IMR-90 (cell line): Measurements from ENCODE around the gene RCHY1. TPM values are rescaled to one million over a fixed set of nuclear protein-coding genes. Genes with fewer than 3 reads are reported as not detected.
"Not testable (repeated sequence)": the region's sequence is repeated elsewhere in the genome, so short reads cannot be mapped to it uniquely, and the experiment has no call there.

ENCODE experiments used
- ATAC-seq: fragments of 200-7000 bp; cut with Tn5 transposase; 2 replicates; pipeline ENCODE4 v1.9.1; 2020; ENCODE audit warnings: low read depth, mild to moderate bottlenecking, moderate library complexity
- BruUV-seq: library from RNA; stranded (reverse); fragments of 400-500 nt; replicated peaks from 2 replicates; lab custom pipeline; 2021; lab: Mats Ljungman, UMichigan
- CTCF ChIA-PET: fragments of 300-600 bp; formaldehyde crosslinking; extraction: SDS; loops from one replicate; lab custom pipeline; 2021; ENCODE audit warnings: antibody characterized with exemption; lab: Yijun Ruan, JAX
- POLR2A ChIA-PET: fragments of 300-600 bp; sonication (Branson Sonifier 250); formaldehyde crosslinking; loops from one replicate; lab custom pipeline; 2022; ENCODE audit warnings: antibody characterized with exemption; ENCODE audit not compliant: unreplicated experiment; lab: Charles Lee
- DNase-seq: peaks from one replicate; pipeline ENCODE4 v3.0.0; 2013
- H2AFZ ChIP-seq: replicated peaks from 2 replicates; pipeline ENCODE3; 2013; ENCODE audit warnings: low read length, mild to moderate bottlenecking; ENCODE audit not compliant: poor library complexity
- H2AK5ac ChIP-seq: 2 replicates; pipeline ENCODE4 v1.6.1; 2013; ENCODE audit warnings: low read depth, low read length, inconsistent platforms
- H2AK9ac ChIP-seq: replicated peaks from 2 replicates; pipeline ENCODE3; 2013; ENCODE audit warnings: mild to moderate bottlenecking, low read depth, low read length, moderate library complexity; ENCODE audit not compliant: poor library complexity
- H2BK120ac ChIP-seq: 2 replicates; pipeline ENCODE4 v1.6.1; 2013; ENCODE audit warnings: low read depth, low read length, inconsistent platforms
- H2BK15ac ChIP-seq: 3 replicates; pipeline ENCODE4 v1.6.1; 2013; ENCODE audit warnings: low read depth, low read length, inconsistent platforms
- H2BK20ac ChIP-seq: 2 replicates; pipeline ENCODE4 v1.6.1; 2013; ENCODE audit warnings: low read depth, mild to moderate bottlenecking, inconsistent platforms, low read length, moderate library complexity
- H2BK5ac ChIP-seq: 2 replicates; pipeline ENCODE4 v1.6.1; 2013; ENCODE audit warnings: mild to moderate bottlenecking, low read depth, low read length, inconsistent platforms; ENCODE audit not compliant: poor library complexity, severe bottlenecking
- H3K14ac ChIP-seq: replicated peaks from 2 replicates; pipeline ENCODE4 v1.6.1; 2013; ENCODE audit warnings: low read depth, low read length, inconsistent platforms
- H3K18ac ChIP-seq: 2 replicates; pipeline ENCODE4 v1.6.1; 2013; ENCODE audit warnings: low read depth, low read length, control low read depth
- H3K23ac ChIP-seq: 2 replicates; pipeline ENCODE4 v1.6.1; 2013; ENCODE audit warnings: low read depth, low read length, inconsistent platforms
- H3K27ac ChIP-seq: 2 replicates; pipeline ENCODE4 v1.5.1; 2013; ENCODE audit warnings: mild to moderate bottlenecking, control low read depth, low read length; ENCODE audit not compliant: insufficient read depth
- H3K27me3 ChIP-seq: 2 replicates; pipeline ENCODE4 v1.6.1; 2013; ENCODE audit warnings: low read length; ENCODE audit not compliant: control insufficient read depth, insufficient read depth
- H3K36me3 ChIP-seq: 2 replicates; pipeline ENCODE4 v1.6.1; 2013; ENCODE audit warnings: low read length, mixed read lengths; ENCODE audit not compliant: control insufficient read depth, insufficient read depth
- H3K4ac ChIP-seq: 2 replicates; pipeline ENCODE4 v1.6.1; 2013; ENCODE audit warnings: low read depth, low read length, inconsistent platforms
- H3K4me1 ChIP-seq: 2 replicates; pipeline ENCODE4 v1.6.1; 2013; ENCODE audit warnings: low read length, mixed read lengths; ENCODE audit not compliant: control insufficient read depth, insufficient read depth
- H3K4me2 ChIP-seq: 2 replicates; pipeline ENCODE4 v1.6.1; 2013; ENCODE audit warnings: low read depth, mild to moderate bottlenecking, control low read depth, low read length, moderate library complexity
- H3K4me3 ChIP-seq: 2 replicates; pipeline ENCODE4 v1.5.1; 2013; ENCODE audit warnings: low read depth, mild to moderate bottlenecking, control low read depth, low read length, moderate library complexity; ENCODE audit not compliant: insufficient read depth
- H3K56ac ChIP-seq: 2 replicates; pipeline ENCODE4 v1.6.1; 2013; ENCODE audit warnings: low read length, inconsistent platforms; ENCODE audit not compliant: insufficient read depth; ENCODE audit errors: extremely low read depth
- H3K79me1 ChIP-seq, 2 experiments: 2 replicates each; pipeline ENCODE4 v1.6.1; 2013; ENCODE audit warnings: low read length in 2 of 2, inconsistent platforms in 1 of 2, low read depth in 1 of 2
- H3K9ac ChIP-seq: 2 replicates; pipeline ENCODE4 v1.6.1; 2013; ENCODE audit warnings: low read depth, low read length, control low read depth
- H3K9me1 ChIP-seq: 2 replicates; pipeline ENCODE4 v1.6.1; 2013; ENCODE audit warnings: low read length, inconsistent platforms; ENCODE audit not compliant: insufficient read depth
- H3K9me3 ChIP-seq: 2 replicates; pipeline ENCODE4 v1.6.1; 2013; ENCODE audit warnings: low read length; ENCODE audit not compliant: control insufficient read depth, insufficient read depth
- H4K20me1 ChIP-seq: 2 replicates; pipeline ENCODE4 v1.6.1; 2013; ENCODE audit warnings: low read length, inconsistent platforms; ENCODE audit not compliant: insufficient read depth
- H4K5ac ChIP-seq: 2 replicates; pipeline ENCODE4 v1.6.1; 2013; ENCODE audit warnings: mild to moderate bottlenecking, low read depth, low read length, control low read depth
- H4K8ac ChIP-seq, 2 experiments: 2 replicates each; pipeline ENCODE4 v1.6.1; 2013; ENCODE audit warnings: low read depth in 2 of 2, low read length in 2 of 2, control low read depth in 1 of 2, inconsistent platforms in 1 of 2
- H4K91ac ChIP-seq: 2 replicates; pipeline ENCODE4 v1.6.1; 2013; ENCODE audit warnings: low read depth, low read length, inconsistent platforms; ENCODE audit not compliant: insufficient read depth
- CEBPB ChIP-seq: IDR thresholded peaks from 2 replicates; pipeline ENCODE4 v1.6.1; 2012; ENCODE audit warnings: low read depth, low read length, improper control_type of control experiment
- WGBS, 2 experiments: methylation state at CpG; one replicate each; pipeline versions ENCODE4 v1.1.5 to v1.1.7; 2013; ENCODE audit warnings: missing lambda C conversion rate in 2 of 2; ENCODE audit not compliant: insufficient read length in 1 of 2; ENCODE audit errors: extremely low coverage in 2 of 2; 5-methylcytosine and 5-hydroxymethylcytosine counted together
- dilution Hi-C: fragments of 300-500 bp; cut with HindIII; formaldehyde crosslinking; loops from one replicate; pipeline ENCODE4 v1.14.3; 2018; ENCODE audit warnings: low sequenced_read_pairs; ENCODE audit not compliant: unreplicated experiment
- in situ Hi-C: fragments of 300-500 bp; cut with MboI; formaldehyde crosslinking; loops from 3 replicates; pipeline ENCODE4 v1.14.3; 2019; ENCODE audit warnings: low sequenced_read_pairs, inconsistent platforms, mixed read lengths
- intact Hi-C: fragments of 100-400 bp; cut with micrococcal nuclease; formaldehyde crosslinking; loops from 2 replicates; pipeline ENCODE4 v1.10.0; 2022
- polyA plus RNA-seq, 3 experiments: library from polyadenylated mRNA; depleted of rRNA; stranded (reverse); fragments of >200 nt; gene quantifications; 2 replicates each; pipeline ENCODE4 v1.2.3, GENCODE V29; 2012; ENCODE audit warnings: low replicate concordance in 1 of 3
- total RNA-seq: library from RNA; depleted of rRNA; stranded (reverse); fragments of >200 nt; gene quantifications from 2 replicates; pipeline ENCODE4 v1.2.3, GENCODE V29; 2012

Gene RCHY1
- total and polyA plus RNA-seq, 2 of the 4 experiments (the other 2 are of a cell fraction) = 20.1 to 22.4 TPM

DNA sequence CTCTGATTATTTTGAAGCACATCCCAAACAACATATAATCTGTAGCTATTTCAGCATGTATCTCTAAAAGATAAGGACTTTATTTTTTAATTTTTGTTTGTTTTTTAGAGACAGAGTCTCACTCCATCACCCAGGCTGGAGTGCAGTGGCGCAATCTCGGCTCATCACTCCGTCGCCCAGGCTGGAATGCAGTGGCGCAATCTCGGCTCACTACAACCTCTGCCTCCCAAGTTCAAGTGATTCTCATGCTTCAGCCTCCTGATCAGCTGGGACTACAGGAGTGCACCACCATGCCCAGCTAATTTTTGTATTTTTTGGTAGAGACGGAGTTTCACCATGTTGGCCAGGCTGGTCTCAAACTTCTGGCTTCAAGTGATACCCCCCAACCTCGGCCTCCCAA, 30.0 kb upstream of the RCHY1 start:
- peak; percentile 81 for TF ChIP-seq CEBPB
- H2AK9ac ChIP-seq, in situ Hi-C loops, H3K9me3 ChIP-seq, H4K20me1 ChIP-seq, H3K9ac ChIP-seq, intact Hi-C loops, H3K4me3 ChIP-seq, H2BK120ac ChIP-seq, H3K27me3 ChIP-seq, H2BK15ac ChIP-seq, dilution Hi-C loops, H3K36me3 ChIP-seq, H2AK5ac ChIP-seq, H4K5ac ChIP-seq, H3K4me1 ChIP-seq, H3K9me1 ChIP-seq, H3K4ac ChIP-seq, DNase-seq, H3K79me1 ChIP-seq, H3K18ac ChIP-seq, H3K27ac ChIP-seq, H4K91ac ChIP-seq, H2BK5ac ChIP-seq, POLR2A ChIA-PET, H3K4me2 ChIP-seq, CTCF ChIA-PET, H3K56ac ChIP-seq, H2AFZ ChIP-seq, H2BK20ac ChIP-seq, H4K8ac ChIP-seq, H3K14ac ChIP-seq, H3K23ac ChIP-seq, BruUV-seq: not testable (repeated sequence)
- peak; percentile 28 for ATAC-seq
- WGBS, 2 experiments = no CpG with 5 or more reads among the region's 8 CpGs
